ENCODE data around the gene JARID2.

Gene JARID2

GRCh38 chr6:15441981-15442380 is 196.1 kb downstream of the JARID2 start:
- no peak for DNase-seq (ENCODE audit: low spot score)

- no peak for DNase-seq (ENCODE audit: low spot score)
These were observed 196.6 kb downstream of the JARID2 start for GRCh38 chr6:15442467-15442866.

GRCh38 chr6:15443119-15443830 is 197.4 kb downstream of the JARID2 start:
- DNase-seq (ENCODE audit: low spot score), result no peak

- DNase-seq (ENCODE audit: low spot score), result no peak
These were observed 198.3 kb downstream of the JARID2 start for GRCh38 chr6:15444081-15444731.

GRCh38 chr6:15444881-15445280 is 199.0 kb downstream of the JARID2 start:
- DNase-seq (ENCODE audit: low spot score), result no peak

- DNase-seq (ENCODE audit: low spot score), result no peak
These were observed 201.8 kb downstream of the JARID2 start for GRCh38 chr6:15447546-15448267.

- no peak for DNase-seq (ENCODE audit: low spot score)
These were observed 203.1 kb downstream of the JARID2 start for GRCh38 chr6:15449011-15449410.

- DNase-seq (ENCODE audit: low spot score), result no peak
These were observed 205.9 kb downstream of the JARID2 start for GRCh38 chr6:15451738-15452137.

GRCh38 chr6:15452182-15452941 is 206.5 kb downstream of the JARID2 start:
- no peak for DNase-seq (ENCODE audit: low spot score)

- no peak for DNase-seq (ENCODE audit: low spot score)
These were observed 207.3 kb downstream of the JARID2 start for GRCh38 chr6:15453186-15453585.

GRCh38 chr6:15453622-15454021 is 207.8 kb downstream of the JARID2 start:
- no peak for DNase-seq (ENCODE audit: low spot score)

- DNase-seq (ENCODE audit: low spot score), result no peak
These were observed 210.6 kb downstream of the JARID2 start for GRCh38 chr6:15456422-15456821.

- peak; percentile 34 for DNase-seq (ENCODE audit: low spot score)
These were observed 211.3 kb downstream of the JARID2 start for GRCh38 chr6:15457121-15457650.

- no peak for DNase-seq (ENCODE audit: low spot score)
These were observed 212.2 kb downstream of the JARID2 start for GRCh38 chr6:15458021-15458459.

- no peak for DNase-seq (ENCODE audit: low spot score)
These were observed 214.3 kb downstream of the JARID2 start for GRCh38 chr6:15460110-15460727.

- DNase-seq (ENCODE audit: low spot score), result no peak
These were observed 215.5 kb downstream of the JARID2 start for GRCh38 chr6:15461127-15461944.

- DNase-seq (ENCODE audit: low spot score), result no peak
These were observed 216.4 kb downstream of the JARID2 start for GRCh38 chr6:15462256-15462655.

GRCh38 chr6:15462717-15463525 is 217.1 kb downstream of the JARID2 start:
- no peak for DNase-seq (ENCODE audit: low spot score)

- DNase-seq (ENCODE audit: low spot score), result no peak
These were observed 218.4 kb downstream of the JARID2 start for GRCh38 chr6:15464211-15464725.

GRCh38 chr6:15465212-15465611 is 219.3 kb downstream of the JARID2 start:
- DNase-seq (ENCODE audit: low spot score), result no peak

Measured in putamen (tissue), 1 donor.